ENCODE results near the gene ARPIN. TPM values are rescaled to one million over a fixed set of nuclear protein-coding genes. Genes with fewer than 3 reads are reported as not detected.

Gene ARPIN
- total and polyA plus RNA-seq, 2 experiments from 2014 or later: 10.5 to 26.6 TPM

DNA sequence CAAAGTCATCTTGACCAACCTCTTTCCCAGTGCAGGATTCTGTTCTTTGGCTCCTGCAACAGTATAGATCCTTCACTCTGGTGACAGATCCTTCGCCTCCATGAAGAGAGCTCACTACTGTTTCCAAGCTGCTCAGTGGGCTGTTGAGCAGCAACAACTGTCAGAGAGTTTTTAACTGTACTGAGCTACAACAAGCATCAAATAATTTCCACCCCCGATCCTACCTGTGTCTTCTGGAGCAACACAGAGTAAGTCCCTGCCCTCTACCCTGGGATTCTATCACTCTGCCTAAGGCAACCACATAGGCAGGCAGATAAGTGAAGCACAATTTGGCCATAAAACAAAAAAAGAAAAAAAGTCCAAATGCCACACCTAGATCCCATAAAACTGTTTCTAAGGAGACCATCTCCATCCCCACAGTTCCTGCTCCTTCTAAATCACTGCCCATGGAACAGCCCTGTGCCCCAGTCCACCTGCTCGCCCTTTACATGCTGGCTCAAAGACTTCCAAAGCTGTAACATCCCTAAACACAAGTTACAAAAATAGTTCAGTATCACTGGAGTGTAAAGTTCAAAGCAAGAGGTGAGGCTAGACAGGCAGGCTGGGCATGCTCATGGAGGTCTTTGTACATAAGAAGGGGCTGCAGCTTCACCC lies 60.3 kb downstream of the ARPIN start:
- H3K27ac ChIP-seq: no peak overlapping the region
- TF ChIP-seq CTCF (IDR thresholded peaks at IDR 0.05; ENCODE audit: low read depth, low read length): no peak
- H3K27me3 ChIP-seq: no peaks in the 10 kb centered on the region
- H3K9me3 ChIP-seq (ENCODE audit: low read depth): no peaks in the 10 kb centered on the region
- H3K4me3 ChIP-seq: no peak overlapping the region
- no peak for DNase-seq (ENCODE audit: low read depth in 1 of 2, low spot score in 1 of 2)
- peaks cover 5% of the 10 kb centered on the region for H3K36me3 ChIP-seq
- H3K4me1 ChIP-seq (ENCODE audit: low read depth): no peaks in the 10 kb centered on the region

DNA sequence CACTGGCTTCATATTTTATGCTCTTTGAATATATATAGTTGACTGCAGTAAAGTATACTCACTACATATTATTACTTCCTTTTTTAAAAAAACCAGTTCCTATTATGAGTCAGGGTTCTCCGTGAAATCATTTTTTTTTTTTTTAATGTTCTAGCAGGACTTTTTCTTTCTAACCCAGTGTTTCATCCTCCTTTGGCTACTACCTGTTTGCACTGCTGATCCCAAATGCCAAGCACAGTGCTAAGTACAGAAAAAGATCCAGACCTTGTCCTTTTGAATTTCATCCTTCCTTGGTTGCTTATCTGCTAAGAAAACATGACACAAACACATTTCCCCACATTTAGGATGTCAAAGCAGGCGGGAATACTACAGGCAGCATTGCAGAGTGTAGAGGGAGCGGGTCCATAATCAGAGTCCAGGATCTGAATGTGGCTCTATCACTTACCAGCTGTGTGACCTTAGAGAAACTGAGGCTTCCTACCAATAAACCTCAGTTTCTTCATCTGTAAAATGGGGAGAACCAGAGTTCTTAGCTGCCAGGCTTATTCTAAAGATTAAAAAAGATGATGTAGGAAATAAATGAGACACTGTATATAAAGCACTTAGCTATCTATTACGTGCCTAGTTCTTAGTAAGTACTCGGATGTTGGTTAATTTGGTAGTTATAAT lies 60.9 kb downstream of the ARPIN start:
- Histone ChIP-seq H3K9me3 (ENCODE audit: low read depth) (no peaks in the 10 kb centered on the region), H3K36me3 (no peaks in the 10 kb centered on the region), H3K27ac (no peak overlapping the region), H3K4me3 (no peak overlapping the region), H3K4me1 (ENCODE audit: low read depth) (no peaks in the 10 kb centered on the region), H3K27me3 (no peaks in the 10 kb centered on the region)
- no peak for TF ChIP-seq CTCF (IDR thresholded peaks at IDR 0.05; ENCODE audit: low read depth, low read length)
- DNase-seq (ENCODE audit: low read depth in 1 of 2, low spot score in 1 of 2): no peak

DNA sequence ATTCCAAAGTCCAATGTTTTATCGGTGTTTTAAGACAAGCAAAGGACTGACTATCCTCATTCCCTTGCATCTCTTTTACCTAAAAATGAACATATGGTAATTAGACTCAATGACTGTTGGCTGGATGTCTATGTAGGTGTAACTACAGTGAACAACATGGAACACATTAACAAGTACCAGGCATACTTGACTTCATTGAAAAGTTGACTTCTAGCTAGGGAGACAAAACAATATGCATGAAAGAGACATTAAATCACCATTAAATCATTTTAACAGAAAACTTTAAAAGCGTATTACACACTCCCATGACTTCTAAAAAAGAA lies 63.8 kb downstream of the ARPIN start:
- Histone ChIP-seq H3K4me3 (no peak overlapping the region), H3K36me3 (no peaks in the 10 kb centered on the region), H3K9me3 (ENCODE audit: low read depth) (no peaks in the 10 kb centered on the region), H3K4me1 (ENCODE audit: low read depth) (no peaks in the 10 kb centered on the region), H3K27ac (no peak overlapping the region), H3K27me3 (no peaks in the 10 kb centered on the region)
- TF ChIP-seq CTCF (IDR thresholded peaks at IDR 0.05; ENCODE audit: low read depth, low read length): no peak
- DNase-seq (ENCODE audit: low read depth in 1 of 2, low spot score in 1 of 2): no peak

DNA sequence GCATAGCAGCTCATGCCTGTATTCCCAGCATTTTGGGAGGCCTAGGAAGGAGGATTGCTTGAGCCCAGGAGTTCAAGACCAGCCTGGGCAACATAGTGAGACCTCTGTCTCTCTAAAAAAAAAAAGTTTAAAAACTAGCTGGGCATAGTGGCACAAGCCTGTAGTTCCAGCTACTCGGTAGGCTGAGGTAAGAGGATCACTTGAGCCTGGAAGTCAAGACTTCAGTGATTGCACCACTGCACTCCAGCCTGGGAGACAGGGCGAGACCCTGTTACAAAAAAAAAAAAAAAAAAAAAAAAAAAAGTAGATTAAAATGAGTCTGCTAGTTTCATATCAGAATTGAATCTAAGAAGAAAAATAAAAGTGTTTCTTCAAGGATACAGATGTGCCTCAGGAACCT lies 65.7 kb downstream of the ARPIN start:
- no peaks in the 10 kb centered on the region for H3K27me3 ChIP-seq
- H3K9me3 ChIP-seq (ENCODE audit: low read depth): no peaks in the 10 kb centered on the region
- H3K36me3 ChIP-seq: no peaks in the 10 kb centered on the region
- DNase-seq (ENCODE audit: low read depth in 1 of 2, low spot score in 1 of 2): no peak
- H3K4me1 ChIP-seq (ENCODE audit: low read depth): no peaks in the 10 kb centered on the region
- H3K27ac ChIP-seq: no peak overlapping the region
- TF ChIP-seq CTCF (IDR thresholded peaks at IDR 0.05; ENCODE audit: low read depth, low read length): no peak
- no peak overlapping the region for H3K4me3 ChIP-seq

GRCh38 chr15:89845305-89845893 lies 67.4 kb downstream of the ARPIN start:
- peaks cover 2% of the 10 kb centered on the region for H3K36me3 ChIP-seq
- H3K4me1 ChIP-seq (ENCODE audit: low read depth): no peaks in the 10 kb centered on the region
- H3K4me3 ChIP-seq: no peak overlapping the region
- DNase-seq (ENCODE audit: low read depth in 1 of 2, low spot score in 1 of 2): peak in 1 of 2 donors; percentile 89
- peak overlapping the region; percentile 23 for H3K27ac ChIP-seq
- no peak for TF ChIP-seq CTCF (IDR thresholded peaks at IDR 0.05; ENCODE audit: low read depth, low read length)
- no peaks in the 10 kb centered on the region for H3K9me3 ChIP-seq (ENCODE audit: low read depth)
- no peaks in the 10 kb centered on the region for H3K27me3 ChIP-seq

Other genes starting within 250 kb of the ARPIN start
- gene PLIN1, start 233.6 kb downstream of the ARPIN start, total RNA-seq: 0.32 and 0.57 TPM in 2 replicates
- 0.09 and 0.85 TPM in 2 replicates for gene PLIN1, start 233.6 kb downstream of the ARPIN start, polyA plus RNA-seq
- 5.9 and 11.8 TPM in 2 replicates for gene PEX11A, start 222.2 kb downstream of the ARPIN start, total RNA-seq
- gene PEX11A, start 222.2 kb downstream of the ARPIN start, polyA plus RNA-seq: 12.0 and 13.4 TPM in 2 replicates
- gene WDR93, start 222.1 kb downstream of the ARPIN start, total RNA-seq: 0.06 and 0.70 TPM in 2 replicates
- 0.59 and 0.73 TPM in 2 replicates for gene WDR93, start 222.1 kb downstream of the ARPIN start, polyA plus RNA-seq
- gene MESP1, start 161.7 kb downstream of the ARPIN start, total RNA-seq: 1.9 and 5.3 TPM in 2 replicates
- gene MESP1, start 161.7 kb downstream of the ARPIN start, polyA plus RNA-seq: 9.3 and 9.9 TPM in 2 replicates
- gene MESP2, start 136.6 kb downstream of the ARPIN start, total RNA-seq: 0.32 and 2.4 TPM in 2 replicates
- gene MESP2, start 136.6 kb downstream of the ARPIN start, polyA plus RNA-seq: 1.1 and 2.5 TPM in 2 replicates
- 0.21 TPM in 1 of 2 replicates, not detected in the other for gene ANPEP, start 98.1 kb downstream of the ARPIN start, total RNA-seq
- gene ANPEP, start 98.1 kb downstream of the ARPIN start, polyA plus RNA-seq: 0.17 and 0.20 TPM in 2 replicates
- 37.9 and 50.2 TPM in 2 replicates for gene AP3S2, start 19.0 kb downstream of the ARPIN start, total RNA-seq
- 31.0 and 34.6 TPM in 2 replicates for gene AP3S2, start 19.0 kb downstream of the ARPIN start, polyA plus RNA-seq
- 20.2 and 22.2 TPM in 2 replicates for gene ZNF710, start 88.4 kb upstream of the ARPIN start, total RNA-seq
- 7.8 and 12.0 TPM in 2 replicates for gene ZNF710, start 88.4 kb upstream of the ARPIN start, polyA plus RNA-seq
- 392 and 406 TPM in 2 replicates for gene IDH2, start 189.5 kb upstream of the ARPIN start, total RNA-seq
- 673 and 712 TPM in 2 replicates for gene IDH2, start 189.5 kb upstream of the ARPIN start, polyA plus RNA-seq

All from cardiac muscle cell (in vitro differentiated cells and primary cell).